ENCODE results near the gene MACROD1. TPM values are rescaled to one million over a fixed set of nuclear protein-coding genes. Genes with fewer than 3 reads are reported as not detected.

MACROD1 gene
- total RNA-seq, 3 donors from 2014 or later (not counting 1 experiment from before 2014, with no cell fraction given): 0.73 to 3.3 (median 1.8) TPM

- no peak overlapping the region for H3K27ac Mint-ChIP-seq
- ATAC-seq: no peak
Observed at GRCh38 chr11:64186492-64187165, 20.7 kb upstream of the MACROD1 start.

GRCh38 chr11:64185693-64186491 lies 20.0 kb upstream of the MACROD1 start, which contains the start of gene STIP1:
TSS of gene STIP1 (plus strand) at chr11:64186171. CDS start at chr11:64186262, 91 bp downstream.
- Histone ChIP-seq H3K27me3 (ENCODE audit: control insufficient read depth, insufficient read depth, low read length) (no peaks in the 10 kb centered on the region), H3K4me1 (ENCODE audit: control insufficient read depth, insufficient read depth, low read length) (peaks cover 20% of the 10 kb centered on the region), H3K27ac (ENCODE audit: low read length) (peak within 1 kb of the TSS; percentile 66), H3K4me3 (ENCODE audit: low read length) (peak within 1 kb of the TSS; percentile 60), H3K36me3 (ENCODE audit: control insufficient read depth, insufficient read depth, low read length) (no peaks in the 10 kb centered on the region), H3K9me3 (ENCODE audit: control insufficient read depth, insufficient read depth, low read length) (no peaks in the 10 kb centered on the region)
- Mint-ChIP-seq H3K9me3 (no peaks in the 10 kb centered on the region), H3K27me3 (ENCODE audit: low read depth in 2 of 2) (no peaks in the 10 kb centered on the region), H3K36me3 (no peaks in the 10 kb centered on the region), H3K27ac (no peak within 1 kb of the TSS), H3K4me1 (peaks cover 6 to 31% of the 10 kb centered on the region in 2 donors), H3K4me3 (peak within 1 kb of the TSS; percentile 98)
- peak; percentile 96 to 100 for DNase-seq
- intact Hi-C loops (cut with micrococcal nuclease): loop anchor here (1.0 to 5.0 kb wide), 5 partner anchors 21 to 131 kb away; partner anchors contain the start of genes CATSPERZ, DNAJC4, FERMT3 and FKBP2
- WGBS (ENCODE audit: insufficient coverage): under 1% methylated on average over 74 of the region's 74 CpGs
- ATAC-seq: peak; percentile 85 to 95 (median 86)
- TF ChIP-seq, protein P1, sequence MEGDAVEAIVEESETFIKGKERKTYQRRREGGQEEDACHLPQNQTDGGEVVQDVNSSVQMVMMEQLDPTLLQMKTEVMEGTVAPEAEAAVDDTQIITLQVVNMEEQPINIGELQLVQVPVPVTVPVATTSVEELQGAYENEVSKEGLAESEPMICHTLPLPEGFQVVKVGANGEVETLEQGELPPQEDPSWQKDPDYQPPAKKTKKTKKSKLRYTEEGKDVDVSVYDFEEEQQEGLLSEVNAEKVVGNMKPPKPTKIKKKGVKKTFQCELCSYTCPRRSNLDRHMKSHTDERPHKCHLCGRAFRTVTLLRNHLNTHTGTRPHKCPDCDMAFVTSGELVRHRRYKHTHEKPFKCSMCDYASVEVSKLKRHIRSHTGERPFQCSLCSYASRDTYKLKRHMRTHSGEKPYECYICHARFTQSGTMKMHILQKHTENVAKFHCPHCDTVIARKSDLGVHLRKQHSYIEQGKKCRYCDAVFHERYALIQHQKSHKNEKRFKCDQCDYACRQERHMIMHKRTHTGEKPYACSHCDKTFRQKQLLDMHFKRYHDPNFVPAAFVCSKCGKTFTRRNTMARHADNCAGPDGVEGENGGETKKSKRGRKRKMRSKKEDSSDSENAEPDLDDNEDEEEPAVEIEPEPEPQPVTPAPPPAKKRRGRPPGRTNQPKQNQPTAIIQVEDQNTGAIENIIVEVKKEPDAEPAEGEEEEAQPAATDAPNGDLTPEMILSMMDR (IDR thresholded peaks at IDR 0.05): no peak

More at GRCh38 chr11:64186492-64187165, 20.7 kb upstream of the MACROD1 start:
- H3K27me3 ChIP-seq (ENCODE audit: control insufficient read depth, insufficient read depth, low read length): no peaks in the 10 kb centered on the region
- H3K4me3 ChIP-seq (ENCODE audit: low read length): no peak overlapping the region
- no peaks in the 10 kb centered on the region for H3K9me3 Mint-ChIP-seq
- H3K4me1 Mint-ChIP-seq: peaks cover 6 to 31% of the 10 kb centered on the region in 2 donors
- no peaks in the 10 kb centered on the region for H3K36me3 Mint-ChIP-seq
- no peaks in the 10 kb centered on the region for H3K36me3 ChIP-seq (ENCODE audit: control insufficient read depth, insufficient read depth, low read length)
- under 1% methylated on average over 48 of the region's 48 CpGs for WGBS (ENCODE audit: insufficient coverage)
- H3K27ac ChIP-seq (ENCODE audit: low read length): peak overlapping the region; percentile 46
- peaks cover 15% of the 10 kb centered on the region for H3K4me1 ChIP-seq (ENCODE audit: control insufficient read depth, insufficient read depth, low read length)
- TF ChIP-seq, protein P1 (IDR thresholded peaks at IDR 0.05): no peak
- H3K27me3 Mint-ChIP-seq (ENCODE audit: low read depth in 2 of 2): no peaks in the 10 kb centered on the region
- peak in 1 of 2 donors; percentile 61 for DNase-seq
- H3K4me3 Mint-ChIP-seq: no peak overlapping the region
- no peaks in the 10 kb centered on the region for H3K9me3 ChIP-seq (ENCODE audit: control insufficient read depth, insufficient read depth, low read length)
- intact Hi-C loops (cut with micrococcal nuclease): loop anchor here (1.0 to 5.0 kb wide), 4 partner anchors 20 to 131 kb away; partner anchors contain the start of genes CATSPERZ, DNAJC4, FERMT3 and PRDX5

GRCh38 chr11:64185175-64185692 lies 19.3 kb upstream of the MACROD1 start:
- Histone ChIP-seq H3K9me3 (ENCODE audit: control insufficient read depth, insufficient read depth, low read length) (no peaks in the 10 kb centered on the region), H3K27ac (ENCODE audit: low read length) (peak overlapping the region; percentile 66), H3K36me3 (ENCODE audit: control insufficient read depth, insufficient read depth, low read length) (no peaks in the 10 kb centered on the region), H3K27me3 (ENCODE audit: control insufficient read depth, insufficient read depth, low read length) (no peaks in the 10 kb centered on the region), H3K4me1 (ENCODE audit: control insufficient read depth, insufficient read depth, low read length) (peaks cover 20% of the 10 kb centered on the region), H3K4me3 (ENCODE audit: low read length) (peak overlapping the region; percentile 60)
- peak in 1 of 2 donors; percentile 59 for DNase-seq
- ATAC-seq: peak in 1 of 3 donors; percentile 1
- H3K36me3 Mint-ChIP-seq: no peaks in the 10 kb centered on the region
- H3K9me3 Mint-ChIP-seq: no peaks in the 10 kb centered on the region
- no peaks in the 10 kb centered on the region for H3K27me3 Mint-ChIP-seq (ENCODE audit: low read depth in 2 of 2)
- peaks cover 6 to 31% of the 10 kb centered on the region in 2 donors for H3K4me1 Mint-ChIP-seq
- TF ChIP-seq, protein P1 (IDR thresholded peaks at IDR 0.05): no peak
- under 1% methylated on average over 52 of the region's 52 CpGs for WGBS (ENCODE audit: insufficient coverage)
- H3K27ac Mint-ChIP-seq: no peak overlapping the region
- intact Hi-C loops (cut with micrococcal nuclease): loop anchor here (1.0 to 5.0 kb wide), 3 partner anchors 56 to 132 kb away; partner anchors contain the start of genes CATSPERZ, FKBP2, PRDX5 and TRMT112
- peak overlapping the region; percentile 98 for H3K4me3 Mint-ChIP-seq
